SK-N-MC (cell line): ENCODE measurements around the gene MGMT.

Source experiments
- DNase-seq: peaks from one replicate; pipeline ENCODE4 v3.0.0-alpha.2; 2011; ENCODE audit warnings: low read depth, low spot score
- H3K27ac ChIP-seq: fragments of 200-600 bp; sonication (generic); 2 replicates; pipeline ENCODE4 v1.5.1; 2016; ENCODE audit warnings: mixed run types
- H3K36me3 ChIP-seq: fragments of 200-600 bp; sonication (generic); 2 replicates; pipeline ENCODE4 v1.6.1; 2017; ENCODE audit warnings: antibody characterized with exemption, low read length, mixed read lengths; ENCODE audit not compliant: insufficient read depth
- H3K4me3 ChIP-seq: fragments of 200-600 bp; sonication (generic); 2 replicates; pipeline ENCODE4 v1.5.1; 2016
- H3K9ac ChIP-seq: fragments of 200-600 bp; sonication (generic); 2 replicates; pipeline ENCODE4 v1.8.0; 2017; ENCODE audit warnings: mixed run types, mixed read lengths; ENCODE audit not compliant: insufficient read length
- H3K9me3 ChIP-seq: fragments of 200-600 bp; sonication (generic); 2 replicates; pipeline ENCODE4 v1.6.1; 2017; ENCODE audit warnings: low read depth, mild to moderate bottlenecking, antibody characterized with exemption, low read length, moderate library complexity, mixed read lengths
- EZH2 ChIP-seq: fragments of 200-600 bp; sonication (generic); IDR thresholded peaks from one replicate; pipeline ENCODE4 v1.6.1; 2017; ENCODE audit warnings: antibody characterized with exemption
- FOXP2 ChIP-seq: optimal IDR thresholded peaks from 2 replicates; pipeline ENCODE3; 2011; ENCODE audit warnings: mild to moderate bottlenecking, moderate library complexity; ENCODE audit not compliant: insufficient read depth; ENCODE audit errors: extremely low read length, control extremely low read depth
- POLR2AphosphoS5 ChIP-seq: IDR thresholded peaks from 2 replicates; pipeline ENCODE4 v1.6.1; 2012; ENCODE audit warnings: mild to moderate bottlenecking, low read depth, low read length, borderline replicate concordance

MGMT gene

GRCh38 chr10:129438024-129438423 is 29.0 kb upstream of the MGMT start:
- Histone ChIP-seq H3K9ac (no peak overlapping the region), H3K27ac (no peak overlapping the region), H3K36me3 (no peaks in the 10 kb centered on the region), H3K9me3 (no peaks in the 10 kb centered on the region), H3K4me3 (no peak overlapping the region)
- no peak for TF ChIP-seq FOXP2
- no peak for TF ChIP-seq POLR2AphosphoS5
- TF ChIP-seq EZH2, result no peak
- DNase-seq, result no peak

DNA sequence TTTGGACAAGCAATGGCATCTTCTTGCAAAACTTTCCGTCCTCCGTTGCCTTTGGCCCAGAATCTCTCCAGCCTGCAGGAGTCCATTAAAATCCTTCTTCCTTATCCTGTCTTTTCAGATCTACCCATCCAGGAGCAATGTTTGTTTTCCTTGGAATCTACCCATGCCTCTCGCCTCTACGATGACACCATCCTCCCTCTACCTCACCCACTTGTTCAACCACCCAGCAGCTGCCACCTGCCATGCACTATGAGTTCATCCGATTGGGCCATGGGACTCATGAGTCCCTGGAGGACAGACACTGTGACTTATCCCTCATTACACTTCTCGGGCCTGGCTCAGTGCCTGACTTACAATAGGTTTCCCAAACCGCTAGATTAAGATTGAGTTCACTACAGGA is 26.8 kb upstream of the MGMT start:
- no peaks in the 10 kb centered on the region for H3K9me3 ChIP-seq
- no peaks in the 10 kb centered on the region for H3K36me3 ChIP-seq
- no peak overlapping the region for H3K4me3 ChIP-seq
- no peak for DNase-seq
- TF ChIP-seq POLR2AphosphoS5 (no peak), EZH2 (no peak)
- H3K27ac ChIP-seq, result no peak overlapping the region
- no peak overlapping the region for H3K9ac ChIP-seq

GRCh38 chr10:129440722-129441316 is 26.2 kb upstream of the MGMT start:
- no peak overlapping the region for H3K9ac ChIP-seq
- DNase-seq, result no peak
- no peaks in the 10 kb centered on the region for H3K9me3 ChIP-seq
- H3K4me3 ChIP-seq, result no peak overlapping the region
- no peaks in the 10 kb centered on the region for H3K36me3 ChIP-seq
- no peak overlapping the region for H3K27ac ChIP-seq
- TF ChIP-seq POLR2AphosphoS5 (no peak), FOXP2 (no peak), EZH2 (no peak)

- no peak overlapping the region for H3K4me3 ChIP-seq
- H3K9me3 ChIP-seq, result no peaks in the 10 kb centered on the region
- no peak for DNase-seq
- TF ChIP-seq FOXP2 (no peak), POLR2AphosphoS5 (no peak), EZH2 (no peak)
- no peak overlapping the region for H3K9ac ChIP-seq
- no peak overlapping the region for H3K27ac ChIP-seq
- H3K36me3 ChIP-seq, result no peaks in the 10 kb centered on the region
Observed at GRCh38 chr10:129441372-129442009, 25.6 kb upstream of the MGMT start.

GRCh38 chr10:129442866-129443265 is 24.2 kb upstream of the MGMT start:
- no peak for TF ChIP-seq FOXP2
- no peak for TF ChIP-seq EZH2
- no peak for TF ChIP-seq POLR2AphosphoS5
- no peak overlapping the region for H3K4me3 ChIP-seq
- no peaks in the 10 kb centered on the region for H3K9me3 ChIP-seq
- H3K36me3 ChIP-seq, result no peaks in the 10 kb centered on the region
- DNase-seq, result no peak
- H3K27ac ChIP-seq, result no peak overlapping the region
- H3K9ac ChIP-seq, result no peak overlapping the region

DNA sequence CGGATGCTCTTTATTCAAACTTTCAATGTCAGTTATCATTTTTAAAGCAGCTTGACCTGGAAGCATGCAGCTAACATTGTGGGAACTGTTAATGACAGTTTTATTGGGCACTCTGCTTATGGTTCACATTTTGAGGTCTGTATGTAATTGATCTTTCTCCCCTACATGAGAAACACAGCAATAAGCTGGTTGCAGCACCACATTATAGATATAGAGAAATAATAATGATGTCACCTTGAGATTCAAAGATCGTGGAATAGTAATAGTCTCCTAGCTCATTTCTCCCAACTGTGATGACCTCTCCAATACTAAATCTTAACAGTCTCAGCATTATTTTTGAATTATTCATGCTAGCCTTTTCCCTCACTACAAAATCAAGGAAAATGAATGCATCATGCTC is 22.7 kb upstream of the MGMT start:
- DNase-seq, result no peak
- Histone ChIP-seq H3K36me3 (no peaks in the 10 kb centered on the region), H3K9ac (no peak overlapping the region), H3K9me3 (no peaks in the 10 kb centered on the region), H3K4me3 (no peak overlapping the region), H3K27ac (no peak overlapping the region)
- TF ChIP-seq EZH2, result no peak
- TF ChIP-seq FOXP2, result no peak
- TF ChIP-seq POLR2AphosphoS5, result no peak

GRCh38 chr10:129445436-129446182 is 21.4 kb upstream of the MGMT start:
- H3K27ac ChIP-seq, result no peak overlapping the region
- H3K4me3 ChIP-seq, result no peak overlapping the region
- no peak overlapping the region for H3K9ac ChIP-seq
- H3K9me3 ChIP-seq, result no peaks in the 10 kb centered on the region
- no peaks in the 10 kb centered on the region for H3K36me3 ChIP-seq
- TF ChIP-seq EZH2 (no peak), POLR2AphosphoS5 (no peak), FOXP2 (no peak)
- no peak for DNase-seq

DNA sequence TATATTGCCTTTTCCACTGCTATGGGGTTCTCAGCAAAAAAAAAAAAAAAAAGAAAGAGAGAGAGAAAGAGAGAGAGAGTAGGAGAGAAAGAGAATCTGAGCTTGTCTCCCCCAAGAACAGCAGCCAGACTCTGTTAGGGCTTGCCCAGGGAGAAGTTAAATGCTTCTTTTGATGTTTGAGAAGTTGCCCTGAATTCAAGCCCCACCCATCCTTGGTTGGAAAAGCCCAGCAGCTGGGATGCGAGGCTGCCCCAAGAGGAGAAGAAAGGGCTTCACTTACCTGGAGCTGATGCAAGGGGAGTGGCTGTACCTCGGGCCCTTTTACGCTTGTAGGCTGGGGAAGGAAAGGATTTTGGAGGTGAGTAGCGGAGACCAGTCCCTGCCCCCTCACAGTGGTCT is 20.9 kb upstream of the MGMT start:
- no peak for DNase-seq
- Histone ChIP-seq H3K27ac (no peak overlapping the region), H3K4me3 (no peak overlapping the region), H3K36me3 (no peaks in the 10 kb centered on the region), H3K9me3 (no peaks in the 10 kb centered on the region), H3K9ac (no peak overlapping the region)
- no peak for TF ChIP-seq EZH2
- no peak for TF ChIP-seq FOXP2
- no peak for TF ChIP-seq POLR2AphosphoS5
